GM21367 (cell line): ENCODE measurements around the gene RREB1.

ENCODE experiments used
- ATAC-seq: cut with Tn5 transposase; IDR thresholded peaks from one replicate; pipeline ENCODE4 v1.9.1; 2021; ENCODE audit not compliant: unreplicated experiment

RREB1 gene, protein sequence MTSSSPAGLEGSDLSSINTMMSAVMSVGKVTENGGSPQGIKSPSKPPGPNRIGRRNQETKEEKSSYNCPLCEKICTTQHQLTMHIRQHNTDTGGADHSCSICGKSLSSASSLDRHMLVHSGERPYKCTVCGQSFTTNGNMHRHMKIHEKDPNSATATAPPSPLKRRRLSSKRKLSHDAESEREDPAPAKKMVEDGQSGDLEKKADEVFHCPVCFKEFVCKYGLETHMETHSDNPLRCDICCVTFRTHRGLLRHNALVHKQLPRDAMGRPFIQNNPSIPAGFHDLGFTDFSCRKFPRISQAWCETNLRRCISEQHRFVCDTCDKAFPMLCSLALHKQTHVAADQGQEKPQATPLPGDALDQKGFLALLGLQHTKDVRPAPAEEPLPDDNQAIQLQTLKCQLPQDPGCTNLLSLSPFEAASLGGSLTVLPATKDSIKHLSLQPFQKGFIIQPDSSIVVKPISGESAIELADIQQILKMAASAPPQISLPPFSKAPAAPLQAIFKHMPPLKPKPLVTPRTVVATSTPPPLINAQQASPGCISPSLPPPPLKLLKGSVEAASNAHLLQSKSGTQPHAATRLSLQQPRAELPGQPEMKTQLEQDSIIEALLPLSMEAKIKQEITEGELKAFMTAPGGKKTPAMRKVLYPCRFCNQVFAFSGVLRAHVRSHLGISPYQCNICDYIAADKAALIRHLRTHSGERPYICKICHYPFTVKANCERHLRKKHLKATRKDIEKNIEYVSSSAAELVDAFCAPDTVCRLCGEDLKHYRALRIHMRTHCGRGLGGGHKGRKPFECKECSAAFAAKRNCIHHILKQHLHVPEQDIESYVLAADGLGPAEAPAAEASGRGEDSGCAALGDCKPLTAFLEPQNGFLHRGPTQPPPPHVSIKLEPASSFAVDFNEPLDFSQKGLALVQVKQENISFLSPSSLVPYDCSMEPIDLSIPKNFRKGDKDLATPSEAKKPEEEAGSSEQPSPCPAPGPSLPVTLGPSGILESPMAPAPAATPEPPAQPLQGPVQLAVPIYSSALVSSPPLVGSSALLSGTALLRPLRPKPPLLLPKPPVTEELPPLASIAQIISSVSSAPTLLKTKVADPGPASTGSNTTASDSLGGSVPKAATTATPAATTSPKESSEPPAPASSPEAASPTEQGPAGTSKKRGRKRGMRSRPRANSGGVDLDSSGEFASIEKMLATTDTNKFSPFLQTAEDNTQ (N-terminal part only)

DNA sequence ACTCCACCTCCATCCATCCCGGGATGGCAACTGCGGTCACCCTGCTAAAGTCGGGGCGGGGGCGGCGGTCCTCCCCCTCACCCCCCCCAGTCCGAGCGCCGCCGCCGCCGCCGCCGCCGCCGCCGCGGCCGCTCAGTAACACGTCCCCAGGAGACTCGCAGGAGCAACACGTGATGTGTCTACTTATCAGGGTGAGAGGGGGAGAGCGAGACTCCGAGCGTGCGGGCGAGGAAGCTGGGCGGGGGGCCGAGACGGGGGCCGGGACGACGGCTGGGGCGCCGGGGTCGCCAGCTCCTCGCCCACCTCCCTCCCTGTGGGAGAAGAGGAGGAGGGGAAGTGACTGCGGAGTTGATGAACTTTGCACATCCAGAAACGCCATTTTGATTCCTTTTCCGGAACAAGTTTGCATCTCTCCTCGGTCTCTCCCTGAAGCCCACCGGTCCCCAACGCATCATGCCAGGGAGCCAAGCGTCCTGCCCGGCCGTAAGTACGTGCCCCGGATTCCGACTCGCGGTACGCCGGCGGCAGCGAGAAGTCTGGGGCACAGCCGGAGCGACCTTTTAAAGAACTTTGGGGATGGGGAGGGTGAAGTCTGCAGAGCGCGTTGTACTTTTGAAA, at the start of gene RREB1:
Gene RREB1 (plus strand): TSS at position 384 of the 618 bp plus-strand sequence. CDS start 73,951 bp downstream, outside the sequence.
- ATAC-seq, result peak; percentile 47

DNA sequence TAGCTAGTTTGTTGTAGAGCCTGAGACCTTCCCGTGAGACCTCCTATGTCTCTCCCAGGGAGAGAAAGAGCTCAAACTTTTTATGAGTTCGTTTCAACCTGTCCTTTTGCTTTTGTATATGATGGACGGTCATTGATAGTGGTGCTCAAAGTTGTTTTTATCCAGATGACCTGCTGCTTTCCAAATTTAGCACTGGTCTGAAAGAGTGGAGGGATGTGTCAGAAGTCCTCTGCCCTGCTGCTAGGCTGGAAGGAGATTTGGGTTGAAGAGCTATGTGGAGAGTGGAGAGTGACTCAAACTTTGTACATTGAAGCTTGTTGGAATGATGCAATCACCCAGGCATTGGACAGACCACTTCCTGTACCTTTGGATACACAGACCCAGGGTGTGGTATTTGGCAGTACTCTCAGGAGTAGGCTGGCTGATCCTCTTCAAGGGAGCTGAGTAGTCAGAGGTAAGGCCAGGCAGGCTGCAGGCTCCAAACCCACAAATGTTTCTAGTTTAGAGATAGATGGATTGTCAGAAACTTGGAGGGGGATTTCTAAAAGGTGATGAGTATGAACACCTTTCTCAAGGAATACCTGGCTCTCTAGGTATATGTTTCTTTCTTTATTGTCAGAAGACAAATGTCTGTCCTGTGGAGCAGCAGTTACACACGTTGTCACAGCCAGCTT, 49.4 kb upstream of the RREB1 start:
- no peak for ATAC-seq

DNA sequence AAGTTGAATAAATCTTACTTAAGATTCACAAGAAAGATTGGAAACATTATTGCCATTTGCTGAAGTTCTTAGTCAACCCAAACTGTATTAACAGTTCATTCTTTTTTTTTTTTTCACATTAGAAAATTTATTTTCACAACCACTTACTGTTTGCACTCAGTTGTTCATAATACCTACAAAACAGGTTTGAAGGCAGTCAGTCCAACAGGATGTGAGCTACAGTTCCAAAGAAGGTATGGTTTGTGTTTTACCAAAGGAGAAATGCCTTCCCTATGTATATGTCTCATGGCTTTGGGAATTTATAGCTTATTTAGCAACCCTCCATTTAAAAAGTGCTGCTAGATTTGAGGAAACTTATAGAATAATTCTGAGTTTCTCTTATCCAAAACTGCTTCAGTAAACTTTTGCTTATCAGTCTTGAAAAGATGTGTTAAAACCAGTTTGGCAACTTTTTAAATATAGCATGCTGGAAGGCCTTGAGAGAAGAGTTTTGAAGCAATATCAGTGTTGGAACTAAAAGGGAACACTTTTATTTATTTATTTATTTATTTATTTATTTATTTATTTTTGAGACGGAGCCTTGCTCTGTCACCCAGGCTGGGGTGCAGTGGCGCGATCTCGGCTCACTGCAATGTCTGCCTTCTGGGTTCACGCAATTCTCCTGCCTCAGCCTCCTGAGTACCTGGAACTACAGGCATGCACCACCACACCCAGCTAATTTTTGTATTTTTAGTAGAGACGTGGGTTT, 46.8 kb upstream of the RREB1 start:
- ATAC-seq, result no peak

DNA sequence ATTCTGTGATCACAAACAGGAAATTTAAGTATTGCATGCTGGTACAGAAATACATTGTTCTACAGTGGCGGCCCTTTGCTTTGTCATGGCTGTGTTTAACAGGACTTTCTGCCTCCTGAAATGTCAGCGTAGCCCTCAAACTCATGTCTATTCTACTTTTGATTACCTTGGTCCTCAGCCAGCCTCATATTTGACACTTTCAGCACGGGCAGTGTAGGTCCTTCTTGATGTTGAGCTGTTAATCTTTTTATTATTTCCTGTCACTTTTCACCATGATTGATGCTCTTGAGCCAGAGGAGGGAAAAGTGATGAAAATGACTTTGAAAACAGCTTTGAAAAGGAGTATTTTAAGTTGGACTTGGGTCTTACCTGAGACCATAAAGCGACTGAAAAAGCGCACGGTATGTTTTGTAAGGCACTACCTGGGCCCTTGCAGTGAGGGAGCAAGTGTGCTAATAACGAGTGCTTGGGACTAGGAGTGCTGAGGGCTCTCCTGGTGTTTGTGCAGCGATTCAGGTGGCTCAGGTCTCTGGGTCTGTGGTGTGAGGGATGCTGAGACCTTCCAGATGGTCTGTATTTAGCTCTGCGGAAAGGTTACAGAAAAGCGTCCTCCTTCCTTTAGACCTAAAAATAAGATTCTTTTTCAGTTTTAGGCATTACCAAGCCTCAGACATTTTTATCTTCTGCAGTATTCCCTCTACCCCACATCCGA, 45.2 kb upstream of the RREB1 start:
- ATAC-seq, result no peak

DNA sequence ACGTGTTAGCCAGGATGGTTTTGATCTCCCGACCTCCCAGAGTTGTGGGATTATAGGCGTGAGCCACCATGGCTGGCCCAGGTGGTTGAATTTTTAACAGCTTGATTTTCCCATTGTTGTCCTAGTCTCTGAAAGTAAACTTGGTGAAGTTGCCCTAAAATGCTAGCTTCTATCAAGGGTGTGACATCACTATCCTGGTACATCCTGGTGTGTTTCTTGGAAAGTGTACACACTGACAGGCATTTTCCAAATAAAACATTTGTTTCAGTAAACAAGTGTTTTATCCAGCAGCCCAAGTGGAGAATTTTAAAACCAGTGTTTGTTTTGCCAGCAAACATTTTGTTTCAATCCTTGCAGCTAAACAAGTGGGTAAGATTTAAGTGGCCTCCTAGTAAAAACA, 40.5 kb upstream of the RREB1 start:
- no peak for ATAC-seq

DNA sequence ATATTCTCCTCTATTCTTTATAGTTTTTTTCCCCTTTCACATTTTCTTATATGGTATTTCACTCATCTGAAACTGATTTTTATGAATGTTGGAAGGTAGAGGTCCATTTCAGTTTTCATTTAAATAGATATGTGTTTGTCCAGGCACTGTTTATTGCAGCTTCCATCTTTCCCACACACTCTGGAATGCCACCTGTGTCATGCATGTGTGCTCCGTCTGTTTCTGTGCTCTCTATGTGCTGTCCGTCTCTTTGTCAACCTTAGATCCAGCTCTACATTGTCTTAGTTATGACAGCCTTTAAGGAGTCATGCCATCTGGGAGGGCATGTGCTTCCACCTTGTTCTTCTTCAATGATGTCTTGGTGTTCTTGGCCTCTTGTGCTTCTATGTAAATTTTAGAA, 36.4 kb upstream of the RREB1 start:
- ATAC-seq, result no peak

DNA sequence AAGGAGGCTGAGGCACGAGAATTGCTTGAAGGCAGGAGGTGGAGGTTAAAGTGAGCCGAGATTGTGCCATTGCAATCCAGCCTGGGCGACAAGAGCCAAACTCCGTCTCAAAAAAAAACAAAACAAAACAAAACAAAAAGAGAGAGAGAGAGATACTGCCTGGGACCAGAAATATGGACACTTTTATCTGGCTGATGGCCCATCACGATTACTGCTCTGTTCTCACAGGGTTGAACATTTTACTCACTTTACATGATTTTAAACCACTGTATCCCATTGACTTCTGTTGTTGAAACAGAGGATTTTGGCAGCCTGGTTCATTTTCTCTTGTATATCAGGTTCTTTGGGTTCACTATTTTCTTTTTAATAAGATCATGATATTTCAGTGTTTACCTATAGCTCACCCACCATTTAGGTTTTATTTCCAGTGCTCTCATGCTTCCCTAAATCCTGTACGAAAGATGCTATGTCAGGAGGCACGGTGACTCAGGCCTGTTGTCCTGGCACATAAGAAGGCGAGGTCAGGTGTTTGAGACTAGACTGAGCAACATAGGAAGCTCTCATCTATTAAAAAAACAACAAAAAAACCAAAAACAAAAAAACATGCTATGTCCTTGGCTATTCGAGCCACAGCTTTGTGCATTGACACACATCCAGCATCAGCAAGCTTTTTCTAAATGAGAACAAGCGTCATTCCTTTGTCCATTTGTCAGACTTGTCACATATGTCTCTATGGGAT, 34.5 kb upstream of the RREB1 start:
- no peak for ATAC-seq

DNA sequence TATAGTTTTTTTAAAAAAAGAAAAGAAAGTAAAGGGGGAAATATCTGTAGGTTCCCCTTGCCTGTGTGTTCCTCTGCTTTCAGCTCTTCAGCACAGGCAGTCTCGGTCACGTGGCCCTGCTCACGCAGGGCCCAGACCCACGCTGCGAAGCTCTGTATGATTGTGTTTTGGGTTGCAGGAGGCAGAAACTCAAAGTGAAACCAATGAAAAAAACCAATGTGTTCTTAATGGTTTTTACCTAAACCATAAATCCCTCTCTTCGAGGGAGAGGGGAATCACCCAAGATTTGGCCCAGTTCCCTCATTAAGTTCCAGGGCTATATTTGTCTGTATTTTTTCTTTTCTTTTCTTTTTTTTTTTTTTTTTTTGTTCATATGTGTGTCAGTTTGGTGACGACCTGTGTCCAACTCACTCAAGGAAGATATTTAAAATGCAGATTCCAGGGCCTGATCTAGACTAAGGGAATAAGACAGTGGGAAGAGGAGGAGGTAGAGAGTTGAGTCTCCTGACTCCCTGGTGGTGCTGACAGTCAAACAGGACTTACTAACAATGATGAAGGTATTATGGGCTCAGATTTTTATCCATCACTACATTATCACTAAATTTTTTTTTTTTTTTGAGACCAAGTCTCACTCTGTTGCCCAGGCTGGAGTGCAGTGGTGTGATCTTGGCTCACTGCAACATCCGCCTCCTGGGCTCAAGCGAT, 33.8 kb upstream of the RREB1 start:
- ATAC-seq, result peak; percentile 99

DNA sequence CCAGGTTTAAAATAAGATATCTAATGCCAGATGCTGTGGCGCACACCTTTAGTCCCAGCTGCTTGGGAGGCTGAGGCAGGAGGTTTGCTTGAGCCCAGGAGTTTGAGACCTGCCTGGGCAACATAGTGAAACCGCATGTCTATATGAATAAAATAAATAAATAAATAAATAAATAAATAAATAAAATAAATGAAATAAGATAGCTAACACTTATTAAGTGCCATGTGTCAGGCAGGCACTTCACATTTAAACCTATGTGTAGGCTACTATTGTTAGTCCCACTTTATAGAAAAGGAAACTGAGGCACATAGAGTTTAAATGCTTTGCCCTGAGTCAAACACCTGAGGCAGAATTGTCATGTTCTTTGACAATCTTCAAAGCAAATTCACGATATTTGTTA, 32.9 kb upstream of the RREB1 start:
- ATAC-seq, result no peak

DNA sequence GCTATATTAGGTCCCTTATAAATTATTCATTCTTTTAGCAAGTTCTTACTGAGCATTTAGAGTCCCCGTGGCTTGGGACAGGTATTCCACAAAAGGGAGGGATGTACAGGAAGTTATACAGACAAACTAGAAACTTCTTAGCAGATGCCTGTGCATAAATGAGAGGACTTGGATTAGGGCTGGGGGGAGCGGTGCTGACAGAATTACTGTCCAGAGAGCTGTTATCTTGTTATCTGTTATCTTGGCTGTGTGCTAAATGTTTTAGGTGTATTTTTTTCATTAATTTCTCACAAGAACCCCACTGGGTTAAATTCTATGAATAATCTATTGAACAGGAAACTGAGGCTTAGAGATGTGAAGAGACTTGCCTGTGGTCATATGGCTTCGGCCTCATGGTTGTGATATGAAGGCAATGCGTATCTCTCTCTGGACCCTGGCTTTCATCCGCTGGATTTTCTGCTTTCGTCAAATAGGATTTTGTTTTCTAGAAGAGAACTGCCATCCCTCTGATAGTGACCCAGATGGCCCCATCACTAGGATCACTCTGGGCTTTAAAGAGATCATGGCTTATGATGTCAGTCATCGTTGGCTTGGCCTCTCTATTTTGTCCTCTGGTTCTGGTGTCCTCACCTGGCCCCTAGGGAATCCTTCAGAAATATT, 32.3 kb upstream of the RREB1 start:
- ATAC-seq, result no peak

DNA sequence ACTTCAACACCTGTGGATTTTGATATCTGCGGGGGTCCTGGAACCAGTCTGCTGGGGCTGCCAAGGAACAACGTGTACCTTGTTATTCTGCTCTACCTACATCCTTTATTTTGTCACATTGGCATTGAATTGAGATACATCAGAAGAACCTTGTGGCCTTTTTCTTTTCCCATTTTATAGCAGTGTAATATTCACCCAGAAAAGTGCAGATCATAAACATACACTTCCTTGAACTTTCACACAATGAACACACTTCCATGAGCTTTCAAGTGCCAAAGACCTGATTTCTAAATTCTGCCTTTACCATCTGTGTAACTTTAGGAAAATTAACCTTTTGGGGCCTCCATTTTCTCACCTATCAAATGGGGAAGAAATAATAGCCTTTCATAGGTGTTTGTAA, 29.9 kb upstream of the RREB1 start:
- ATAC-seq, result no peak

DNA sequence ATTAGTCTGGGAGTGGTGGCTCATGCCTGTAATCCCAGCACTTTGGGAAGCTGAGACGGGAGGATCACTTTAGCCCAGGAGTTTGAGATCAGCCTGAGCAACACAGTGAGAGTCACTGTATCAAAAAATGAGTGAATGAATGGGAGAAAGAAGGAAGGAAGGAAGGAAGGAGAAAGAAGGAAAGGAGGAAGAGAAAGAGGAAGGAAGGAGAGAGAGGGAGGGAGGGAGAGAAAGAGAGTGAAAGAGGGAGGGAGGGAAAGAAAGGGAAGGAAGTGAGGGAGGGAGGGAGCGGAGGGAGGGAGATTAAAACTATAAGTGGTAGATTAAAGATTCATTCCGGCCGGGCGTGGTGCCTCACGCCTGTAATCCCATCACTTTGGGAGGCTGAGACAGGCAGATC, 28.9 kb upstream of the RREB1 start:
- no peak for ATAC-seq

DNA sequence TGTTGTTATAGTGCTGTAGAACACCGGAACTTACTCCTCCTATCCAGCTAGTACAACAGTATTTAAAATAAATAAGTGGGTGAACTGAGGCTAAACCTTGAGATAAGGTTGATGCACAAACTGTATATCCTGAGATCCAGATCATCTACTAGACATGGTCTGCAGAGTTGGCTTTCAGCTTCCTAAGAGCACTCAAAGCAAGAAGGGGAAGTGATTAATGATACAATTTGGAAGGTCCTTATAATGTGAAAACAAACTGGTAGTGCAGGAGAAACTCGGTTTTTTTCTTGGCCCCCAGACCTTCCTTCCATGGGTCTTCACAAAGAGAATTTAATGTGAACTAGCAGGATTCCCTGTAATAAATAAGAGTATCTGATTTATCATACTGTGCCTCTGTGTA, 27.4 kb upstream of the RREB1 start:
- ATAC-seq, result no peak

DNA sequence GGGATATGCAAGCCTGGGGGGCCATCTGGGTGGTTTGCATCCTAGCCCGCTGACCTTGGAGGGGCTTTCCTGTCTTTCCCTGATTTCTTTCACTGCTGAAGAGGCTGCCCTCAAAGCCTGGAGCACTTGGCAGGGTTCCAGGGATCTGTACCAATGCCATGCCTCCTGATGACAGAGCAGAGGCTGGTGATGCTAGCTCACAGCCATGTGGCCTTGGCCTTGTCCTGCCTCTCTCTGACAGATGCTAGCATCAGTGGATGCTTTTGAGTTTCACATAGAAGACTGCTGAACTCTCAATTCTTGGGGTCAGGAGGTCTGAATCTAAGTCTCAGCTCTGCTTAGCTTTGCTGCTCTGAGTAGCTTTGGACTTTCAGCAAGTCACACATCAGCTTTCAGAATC, 21.9 kb upstream of the RREB1 start:
- no peak for ATAC-seq

DNA sequence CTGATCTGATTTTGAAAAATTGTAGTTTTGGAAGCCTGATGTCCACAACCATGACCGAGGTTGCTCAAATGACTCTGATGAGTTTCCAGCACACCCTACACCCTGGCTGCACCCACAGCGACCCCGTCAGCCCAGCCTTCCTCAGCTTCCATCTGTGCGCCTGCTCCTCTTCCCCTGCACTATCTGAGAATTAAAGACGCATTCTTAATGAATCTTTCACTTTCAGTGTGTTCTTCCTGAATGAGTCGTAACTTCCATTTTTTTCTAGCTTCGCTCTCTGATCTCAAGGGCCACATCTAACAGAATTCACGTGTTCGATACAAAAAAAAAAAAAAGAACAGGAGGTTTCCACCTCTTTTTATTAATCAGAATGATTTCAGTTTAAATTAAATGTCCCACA, 21.3 kb upstream of the RREB1 start:
- ATAC-seq, result peak; percentile 63

DNA sequence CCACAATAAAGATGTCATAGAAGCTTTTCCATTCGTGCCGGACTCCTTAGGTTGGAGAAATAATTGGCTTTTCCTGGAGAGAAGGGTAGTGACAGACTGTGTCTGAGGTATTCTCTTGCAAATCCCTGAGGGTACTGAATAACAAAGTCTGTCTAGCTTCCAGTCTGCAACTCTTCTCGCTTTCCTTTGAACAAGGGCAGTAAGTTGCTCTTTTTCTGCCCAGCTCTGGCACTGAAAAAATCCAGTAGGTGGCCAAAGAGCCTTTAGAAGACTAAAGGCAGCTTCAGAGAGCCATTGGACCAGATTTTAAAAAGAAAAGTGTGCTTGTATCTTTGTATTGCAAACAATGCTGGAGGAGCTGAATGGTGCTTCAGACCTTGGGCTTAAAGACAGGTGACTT, 20.7 kb upstream of the RREB1 start:
- peak; percentile 16 for ATAC-seq

DNA sequence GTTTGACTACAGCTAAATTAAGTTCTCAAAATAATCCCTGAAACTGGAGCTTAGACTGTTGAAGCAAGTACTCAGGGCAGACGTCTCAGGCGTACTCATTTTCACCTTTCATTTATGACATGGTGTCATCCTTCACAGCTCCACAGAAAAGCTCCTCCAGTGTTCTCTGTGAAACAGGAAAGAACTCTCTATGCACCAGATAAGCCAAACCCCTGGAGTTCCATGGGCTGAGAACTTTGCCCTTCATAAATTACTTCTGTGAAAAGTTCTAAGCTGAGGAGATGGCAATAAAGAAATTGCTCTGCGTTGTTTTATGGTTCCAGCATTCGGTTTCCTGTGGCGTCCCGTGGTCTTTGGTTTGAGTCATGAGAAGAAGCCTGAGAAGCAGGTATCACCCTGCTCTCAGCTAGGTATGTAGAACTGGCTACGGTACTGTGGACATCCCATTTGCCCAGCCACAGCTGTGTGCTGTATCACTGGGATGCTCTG, 20.2 kb upstream of the RREB1 start:
- peak; percentile 41 for ATAC-seq
